CD4-positive, alpha-beta memory T cell (primary cell): Measurements from ENCODE around the gene CPD. TPM values are rescaled to one million over a fixed set of nuclear protein-coding genes. Genes with fewer than 3 reads are reported as not detected.
"Not testable (repeated sequence)": the region's sequence is repeated elsewhere in the genome, so short reads cannot be mapped to it uniquely, and the experiment has no call there.

ENCODE experiments used
- CTCF ChIA-PET: fragments of 350-600 bp; sonication (Branson Sonifier 250); formaldehyde crosslinking; loops from one replicate; lab custom pipeline; 2021; ENCODE audit warnings: inconsistent platforms; ENCODE audit not compliant: partially characterized antibody; lab: Charles Lee
- POLR2A ChIA-PET: fragments of 350-600 bp; sonication (Branson Sonifier 250); formaldehyde crosslinking; loops from one replicate; lab custom pipeline; 2021; ENCODE audit not compliant: partially characterized antibody; lab: Charles Lee
- DNase-seq, 5 donors: peaks; one replicate each; pipeline versions ENCODE4 v3.0.0 to v3.0.0-alpha.2; 2020 to 2022; ENCODE audit warnings: mixed read lengths in 1 of 5
- H3K27ac ChIP-seq: one replicate; pipeline ENCODE4 v1.7.0; 2013; ENCODE audit warnings: low read depth, low read length
- H3K27me3 ChIP-seq: 2 replicates; pipeline ENCODE4 v1.7.0; 2013; ENCODE audit warnings: mild to moderate bottlenecking, low read length, moderate library complexity; ENCODE audit not compliant: insufficient read depth
- H3K36me3 ChIP-seq: 2 replicates; pipeline ENCODE4 v1.7.0; 2013; ENCODE audit warnings: mild to moderate bottlenecking, low read length, moderate library complexity; ENCODE audit not compliant: insufficient read depth
- H3K4me1 ChIP-seq: 2 replicates; pipeline ENCODE4 v1.7.0; 2013; ENCODE audit warnings: mild to moderate bottlenecking, low read length, moderate library complexity; ENCODE audit not compliant: insufficient read depth
- H3K4me3 ChIP-seq, 2 donors: one replicate each; pipeline ENCODE4 v1.7.0; 2013; ENCODE audit warnings: low read length in 2 of 2, mild to moderate bottlenecking in 1 of 2
- H3K9me3 ChIP-seq, 2 donors: one replicate each; pipeline ENCODE4 v1.7.0; 2013; ENCODE audit warnings: low read length in 2 of 2, control low read depth in 1 of 2; ENCODE audit not compliant: control insufficient read depth in 1 of 2
- H3K27ac Mint-ChIP-seq, 7 donors: one replicate each; pipeline ENCODE4 v1.8.0; 2020 to 2021; ENCODE audit warnings: mixed read lengths in 7 of 7, mild to moderate bottlenecking in 6 of 7, inconsistent platforms in 3 of 7, moderate library complexity in 3 of 7
- H3K27me3 Mint-ChIP-seq, 2 donors: one replicate each; pipeline ENCODE4 v1.8.0; 2020 to 2021; ENCODE audit warnings: mixed read lengths in 2 of 2
- H3K36me3 Mint-ChIP-seq, 2 donors: one replicate each; pipeline ENCODE4 v1.8.0; 2020 to 2021; ENCODE audit warnings: mixed read lengths in 2 of 2, inconsistent platforms in 1 of 2, mild to moderate bottlenecking in 1 of 2
- H3K4me1 Mint-ChIP-seq, 4 donors: one replicate each; pipeline ENCODE4 v1.8.0; 2020 to 2021; ENCODE audit warnings: mixed read lengths in 4 of 4, mild to moderate bottlenecking in 1 of 4
- H3K4me3 Mint-ChIP-seq, 8 donors: one replicate each; pipeline ENCODE4 v1.8.0; 2020 to 2021; ENCODE audit warnings: mixed read lengths in 8 of 8, mild to moderate bottlenecking in 7 of 8, moderate library complexity in 6 of 8, inconsistent platforms in 3 of 8
- H3K9me3 Mint-ChIP-seq, 8 donors: one replicate each; pipeline ENCODE4 v1.8.0; 2020 to 2021; ENCODE audit warnings: mixed read lengths in 8 of 8, mild to moderate bottlenecking in 5 of 8, inconsistent platforms in 3 of 8, moderate library complexity in 1 of 8
- intact Hi-C: fragments of 100-400 bp; cut with micrococcal nuclease; formaldehyde crosslinking; loops from one replicate; pipeline ENCODE4 v1.15.1; 2023
- polyA plus RNA-seq, 2 donors: library from polyadenylated mRNA; unstranded; fragments of 300-500 nt; fragmentation: Illumina TruSeq; gene quantifications; one replicate each; pipeline ENCODE4 v1.2.3, GENCODE V29; 2021
- total RNA-seq, 2 experiments: library from RNA; stranded (reverse); gene quantifications; one replicate each; pipeline ENCODE4 v1.2.3, GENCODE V29; 2021

Gene CPD
- total and polyA plus RNA-seq, 4 experiments from 2014 or later = 15.6 to 24.6 (median 20.7) TPM

DNA sequence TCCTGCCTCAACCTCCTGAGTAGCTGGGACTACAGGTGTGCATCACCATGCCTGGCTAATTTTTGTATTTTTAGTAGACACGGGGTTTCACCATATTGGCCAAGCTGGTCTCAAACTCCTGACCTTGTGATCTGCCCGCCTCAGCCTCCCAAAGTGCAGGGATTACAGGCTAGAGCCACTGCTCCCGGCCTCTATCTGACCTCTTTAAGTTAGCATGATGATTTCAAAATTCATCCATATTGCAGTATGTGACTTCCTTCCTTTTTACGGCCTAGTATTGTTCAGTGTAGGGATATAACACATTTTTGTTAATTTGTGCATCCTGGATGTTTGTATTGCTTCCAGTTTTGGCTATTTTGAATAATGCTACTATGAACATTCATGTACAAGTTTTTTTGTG, 27.5 kb upstream of the CPD start:
- CTCF ChIA-PET, H3K9me3 Mint-ChIP-seq, H3K36me3 Mint-ChIP-seq, H3K4me1 ChIP-seq, POLR2A ChIA-PET, H3K36me3 ChIP-seq, H3K27ac Mint-ChIP-seq, DNase-seq, H3K4me3 Mint-ChIP-seq, H3K4me3 ChIP-seq, H3K27ac ChIP-seq, H3K27me3 ChIP-seq, H3K9me3 ChIP-seq, H3K27me3 Mint-ChIP-seq, H3K4me1 Mint-ChIP-seq, intact Hi-C loops: not testable (repeated sequence)

DNA sequence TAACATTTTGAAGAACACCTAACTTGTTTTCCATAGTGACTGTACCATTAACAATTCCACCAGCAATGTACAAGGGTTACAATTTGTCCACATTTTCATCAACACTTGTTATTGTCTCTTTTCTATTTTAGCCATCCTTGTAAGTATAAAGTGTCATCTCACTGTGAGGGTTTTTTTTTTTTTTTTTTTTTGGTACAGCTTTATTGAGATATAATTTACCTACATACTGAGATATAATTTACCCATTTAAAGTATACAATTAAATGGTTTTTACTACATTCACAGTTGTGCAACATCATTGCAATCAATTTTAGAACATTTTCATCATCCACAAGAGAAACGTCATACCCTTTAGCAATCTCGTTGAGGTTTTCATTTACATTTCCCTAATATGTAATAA, 27.0 kb upstream of the CPD start:
- Mint-ChIP-seq H3K27ac (no peak overlapping the region), H3K36me3 (no peaks in the 10 kb centered on the region), H3K4me1 (peaks cover 0 to 2% (median under 1%) of the 10 kb centered on the region in 4 donors), H3K27me3 (peaks cover 0 to 1% of the 10 kb centered on the region in 2 donors), H3K4me3 (no peak overlapping the region), H3K9me3 (peaks cover 0 to 1% (median 0%) of the 10 kb centered on the region in 8 donors)
- H3K4me1 ChIP-seq = no peaks in the 10 kb centered on the region
- intact Hi-C loops = no loop called here
- ChIA-PET POLR2A (no interaction called here), CTCF (no interaction called here)
- no peaks in the 10 kb centered on the region for H3K36me3 ChIP-seq
- H3K4me3 ChIP-seq = no peak overlapping the region
- H3K27ac ChIP-seq = no peak overlapping the region
- no peaks in the 10 kb centered on the region for H3K9me3 ChIP-seq
- no peak for DNase-seq
- H3K27me3 ChIP-seq = no peaks in the 10 kb centered on the region

DNA sequence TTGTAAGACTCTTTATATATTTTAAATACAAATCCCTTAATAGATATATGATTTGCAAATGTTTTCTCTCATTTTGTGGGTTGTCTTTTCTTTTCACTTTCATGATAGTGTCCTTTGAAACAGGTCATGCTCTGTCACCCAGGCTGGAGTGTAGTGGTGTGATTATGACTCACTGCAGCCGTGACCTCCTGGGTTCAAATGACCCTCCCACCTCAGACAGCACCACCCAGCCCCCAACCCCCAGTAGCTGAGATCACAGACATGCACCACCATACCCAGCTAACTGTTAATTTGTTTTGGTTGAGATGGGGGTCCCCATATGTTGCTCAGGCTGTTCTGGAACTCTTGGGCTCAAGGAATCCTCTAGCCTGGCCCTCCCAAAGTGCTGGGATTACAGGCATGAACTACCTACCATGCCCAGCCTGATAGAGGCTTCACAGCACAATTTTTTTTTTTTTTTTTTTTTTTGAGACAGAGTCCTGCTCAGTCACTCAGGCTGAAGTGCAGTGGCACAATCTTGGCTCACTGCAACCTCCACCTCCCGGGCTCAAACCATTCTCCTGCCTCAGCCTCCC, 26.4 kb upstream of the CPD start:
- H3K27ac Mint-ChIP-seq = no peak overlapping the region
- intact Hi-C loops = no loop called here
- ChIA-PET POLR2A (no interaction called here), CTCF (interaction anchor here (0.5 kb wide), 1 partner anchor 146 kb away, joined by 4 read pairs; no protein-coding TSS in a partner anchor)
- peaks cover 0 to 1% of the 10 kb centered on the region in 2 donors for H3K27me3 Mint-ChIP-seq
- DNase-seq = no peak
- H3K36me3 Mint-ChIP-seq = no peaks in the 10 kb centered on the region
- Histone ChIP-seq H3K36me3 (no peaks in the 10 kb centered on the region), H3K27me3 (no peaks in the 10 kb centered on the region), H3K4me1 (no peaks in the 10 kb centered on the region), H3K9me3 (no peaks in the 10 kb centered on the region), H3K4me3 (no peak overlapping the region), H3K27ac (no peak overlapping the region)
- no peak overlapping the region for H3K4me3 Mint-ChIP-seq
- H3K9me3 Mint-ChIP-seq = peaks cover 0 to 1% (median 0%) of the 10 kb centered on the region in 8 donors
- H3K4me1 Mint-ChIP-seq = peaks cover 0 to 2% (median under 1%) of the 10 kb centered on the region in 4 donors

DNA sequence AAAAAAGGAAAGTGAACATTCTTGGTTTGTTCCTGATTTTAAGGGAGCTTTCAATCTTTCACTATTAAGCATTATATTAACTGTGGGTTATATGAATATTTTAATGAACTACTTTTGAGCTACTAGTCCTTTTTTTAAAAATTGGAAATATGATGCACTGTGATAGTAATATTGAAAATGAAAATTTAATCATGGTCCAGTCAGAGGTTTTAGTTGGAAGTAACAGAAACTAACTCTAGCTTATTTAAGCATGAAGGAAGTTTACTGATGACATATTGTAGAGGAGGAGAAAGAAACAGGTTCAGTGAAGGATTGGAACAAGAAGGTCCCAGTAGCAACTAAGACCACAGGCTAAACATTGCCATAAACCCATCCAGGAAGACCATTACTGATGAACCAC, 24.0 kb upstream of the CPD start:
- H3K4me3 ChIP-seq = no peak overlapping the region
- CTCF ChIA-PET = interaction anchor here (0.8 kb wide), 1 partner anchor 230 kb away, joined by 3 read pairs; no protein-coding TSS in a partner anchor
- POLR2A ChIA-PET = no interaction called here
- no peak for DNase-seq
- Mint-ChIP-seq H3K9me3 (peaks cover 0 to 1% (median 0%) of the 10 kb centered on the region in 8 donors), H3K4me1 (peaks cover 0 to 1% (median 0%) of the 10 kb centered on the region in 4 donors), H3K4me3 (no peak overlapping the region), H3K27me3 (peaks cover 0 to 1% of the 10 kb centered on the region in 2 donors), H3K36me3 (no peaks in the 10 kb centered on the region), H3K27ac (no peak overlapping the region)
- H3K36me3 ChIP-seq = no peaks in the 10 kb centered on the region
- no peaks in the 10 kb centered on the region for H3K4me1 ChIP-seq
- no peaks in the 10 kb centered on the region for H3K9me3 ChIP-seq
- intact Hi-C loops = no loop called here
- H3K27me3 ChIP-seq = no peaks in the 10 kb centered on the region
- H3K27ac ChIP-seq = no peak overlapping the region

DNA sequence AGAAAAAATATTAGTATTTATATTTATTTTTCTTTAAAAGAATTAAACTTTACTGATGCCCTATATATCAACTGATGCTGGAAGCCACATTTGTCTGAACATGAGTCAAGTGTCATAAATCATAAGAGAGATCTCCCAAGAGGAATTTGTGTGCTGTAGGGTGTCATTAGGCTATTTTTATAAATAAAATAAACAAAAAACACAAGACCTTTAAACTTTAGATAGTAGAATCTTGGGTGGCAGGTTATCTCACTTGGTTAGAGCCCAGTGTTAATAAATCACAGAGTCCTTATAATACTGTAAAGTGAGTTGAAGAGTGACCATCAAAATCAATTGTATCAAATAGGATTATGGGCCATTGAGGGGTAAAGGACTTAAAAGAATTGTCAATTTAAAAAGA, 21.3 kb upstream of the CPD start:
- Histone ChIP-seq H3K27ac (no peak overlapping the region), H3K4me1 (peaks cover 2% of the 10 kb centered on the region), H3K4me3 (no peak overlapping the region), H3K9me3 (no peaks in the 10 kb centered on the region), H3K27me3 (no peaks in the 10 kb centered on the region), H3K36me3 (no peaks in the 10 kb centered on the region)
- POLR2A ChIA-PET = no interaction called here
- H3K27ac Mint-ChIP-seq = no peak overlapping the region
- intact Hi-C loops = no loop called here
- no peak for DNase-seq
- CTCF ChIA-PET = interaction anchor here (0.9 to 1.0 kb wide), 2 partner anchors 14 to 21 kb away, joined by 3 read pairs; no protein-coding TSS in a partner anchor
- H3K36me3 Mint-ChIP-seq = no peaks in the 10 kb centered on the region
- peaks cover 0 to 8% (median 3%) of the 10 kb centered on the region in 8 donors for H3K9me3 Mint-ChIP-seq
- peaks cover 0 to 1% of the 10 kb centered on the region in 2 donors for H3K27me3 Mint-ChIP-seq
- peaks cover 2 to 3% (median 2%) of the 10 kb centered on the region in 4 donors for H3K4me1 Mint-ChIP-seq
- no peak overlapping the region for H3K4me3 Mint-ChIP-seq

DNA sequence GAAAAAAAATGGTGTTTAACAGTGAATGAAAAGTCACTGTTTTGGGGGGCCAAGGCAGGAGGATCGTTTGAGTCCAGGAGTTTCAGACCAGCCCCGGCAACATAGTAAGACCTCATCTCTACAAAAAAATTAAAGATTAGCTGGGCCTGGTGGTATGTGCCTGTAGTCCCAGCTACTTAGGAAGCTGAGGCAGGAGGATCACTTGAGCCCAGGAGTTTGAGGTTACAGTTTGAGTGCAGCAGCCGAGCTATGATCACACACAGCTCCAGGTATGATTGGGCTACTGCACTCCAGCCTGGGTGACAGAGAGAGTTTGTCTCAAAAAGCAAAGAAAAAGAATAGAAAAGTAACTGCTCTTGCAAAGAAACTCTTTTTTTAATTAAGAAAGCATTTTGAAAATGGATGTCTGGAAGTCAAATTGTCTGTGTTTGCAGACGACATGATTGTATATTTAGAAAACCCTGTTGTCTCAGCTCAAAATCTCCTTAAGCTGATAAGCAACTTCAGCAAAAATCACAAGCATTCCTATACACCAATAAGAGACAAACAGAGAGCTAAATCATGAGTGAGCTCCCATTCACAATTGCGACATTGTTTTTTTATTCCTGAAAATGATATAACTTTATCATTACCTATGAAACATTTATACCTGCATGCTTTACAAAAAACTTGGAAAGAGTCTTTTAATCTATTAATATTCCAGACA, 20.5 kb upstream of the CPD start:
- H3K4me1 ChIP-seq = peaks cover 10% of the 10 kb centered on the region
- Mint-ChIP-seq H3K27ac (no peak overlapping the region), H3K4me3 (no peak overlapping the region), H3K36me3 (no peaks in the 10 kb centered on the region), H3K9me3 (peaks cover 0 to 8% (median 3%) of the 10 kb centered on the region in 8 donors), H3K4me1 (peaks cover 5 to 9% (median 8%) of the 10 kb centered on the region in 4 donors), H3K27me3 (peaks cover 0 to 1% of the 10 kb centered on the region in 2 donors)
- H3K36me3 ChIP-seq = no peaks in the 10 kb centered on the region
- DNase-seq = no peak
- ChIA-PET CTCF (interaction anchor here (0.7 to 1.0 kb wide), 3 partner anchors 15 to 22 kb away, joined by 3 read pairs; no protein-coding TSS in a partner anchor), POLR2A (no interaction called here)
- intact Hi-C loops = no loop called here
- H3K4me3 ChIP-seq = no peak overlapping the region
- no peaks in the 10 kb centered on the region for H3K9me3 ChIP-seq
- no peak overlapping the region for H3K27ac ChIP-seq
- H3K27me3 ChIP-seq = no peaks in the 10 kb centered on the region

- ChIA-PET CTCF (no interaction called here), POLR2A (no interaction called here)
- Histone ChIP-seq H3K9me3 (no peaks in the 10 kb centered on the region), H3K4me3 (no peak overlapping the region), H3K27me3 (no peaks in the 10 kb centered on the region), H3K27ac (no peak overlapping the region), H3K4me1 (peaks cover 26% of the 10 kb centered on the region), H3K36me3 (no peaks in the 10 kb centered on the region)
- no peak overlapping the region for H3K4me3 Mint-ChIP-seq
- no peak overlapping the region for H3K27ac Mint-ChIP-seq
- no peaks in the 10 kb centered on the region for H3K27me3 Mint-ChIP-seq
- peaks cover 10 to 23% (median 19%) of the 10 kb centered on the region in 4 donors for H3K4me1 Mint-ChIP-seq
- peaks cover 0 to 2% of the 10 kb centered on the region in 2 donors for H3K36me3 Mint-ChIP-seq
- intact Hi-C loops = no loop called here
- no peak for DNase-seq
- H3K9me3 Mint-ChIP-seq = peaks cover 0 to 8% (median 3%) of the 10 kb centered on the region in 8 donors
Observed at GRCh38 chr17:30360086-30360808, 18.5 kb upstream of the CPD start.
